Glomerular visceral epithelial cell (primary cell): ENCODE data around the gene ROPN1L.
"Not testable (repeated sequence)": the region's sequence is repeated elsewhere in the genome, so short reads cannot be mapped to it uniquely, and the experiment has no call there.

Experiments
- DNase-seq: peaks from one replicate; pipeline ENCODE4 v3.0.0-alpha.2; 2016; ENCODE audit errors: extremely low spot score

ROPN1L gene

DNA sequence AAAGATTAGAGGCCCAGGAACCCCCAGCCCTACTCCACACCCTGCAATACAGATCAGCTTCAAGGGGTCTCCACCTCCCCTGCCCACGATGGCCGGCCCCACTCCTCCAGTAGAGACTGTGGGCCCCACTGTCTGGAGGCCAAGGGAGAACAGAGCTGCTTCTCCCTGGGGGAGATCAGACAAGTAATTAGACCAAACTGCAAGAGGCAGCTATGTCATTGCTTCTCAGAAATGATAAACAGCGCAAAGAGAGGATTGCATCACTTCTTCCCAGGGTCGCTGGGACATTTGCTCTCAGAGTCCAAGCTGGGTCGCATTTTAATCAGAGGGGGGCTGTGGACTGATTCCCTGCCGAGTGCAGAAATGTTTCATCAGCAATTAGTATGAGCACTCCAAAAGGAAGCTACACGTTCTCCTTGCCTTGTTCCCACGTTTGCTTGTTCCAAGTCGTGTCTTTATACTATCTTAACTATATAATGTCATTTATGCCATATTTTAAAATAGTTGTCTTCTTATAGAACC, 59.9 kb downstream of the ROPN1L start:
- DNase-seq: no peak

DNA sequence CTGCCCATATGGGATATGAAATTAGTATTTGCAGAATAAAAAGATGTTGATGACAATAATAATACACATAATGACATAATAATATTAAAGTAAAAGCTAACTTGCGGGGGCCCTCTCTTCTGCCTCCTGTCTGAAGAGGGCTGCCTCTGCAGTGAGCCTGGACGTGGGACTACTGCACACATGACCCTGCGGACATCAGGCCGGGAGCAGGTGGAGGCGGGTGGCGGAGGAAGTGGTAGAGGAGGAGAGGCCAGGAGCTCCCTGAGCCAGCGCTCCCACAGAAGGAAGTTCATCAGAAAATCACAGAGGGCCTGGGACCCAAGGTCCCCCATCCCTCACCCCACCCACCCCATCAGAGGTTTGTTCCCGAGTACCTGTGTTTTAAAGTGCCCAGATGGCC, 60.5 kb downstream of the ROPN1L start:
- DNase-seq: no peak

DNA sequence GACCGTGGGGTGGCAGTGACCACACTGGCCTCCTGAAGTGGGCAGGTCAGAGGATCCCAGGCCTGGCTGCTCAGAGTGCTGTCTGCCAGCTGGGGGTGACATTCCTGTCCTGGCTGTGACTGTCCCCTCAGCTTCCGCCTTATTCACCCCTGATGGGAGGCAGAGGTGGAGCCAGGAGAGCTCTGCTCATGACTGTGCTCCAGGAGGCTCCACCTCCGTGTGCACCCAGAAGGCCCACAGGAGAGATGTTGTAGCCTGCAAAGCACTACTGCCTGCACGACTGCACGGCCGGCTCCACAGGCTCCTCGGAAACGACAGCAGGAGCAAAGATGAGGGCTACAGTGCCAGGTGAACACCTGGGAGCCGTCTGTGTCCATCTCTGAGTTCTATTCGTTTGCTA, 60.9 kb downstream of the ROPN1L start:
- no peak for DNase-seq

DNA sequence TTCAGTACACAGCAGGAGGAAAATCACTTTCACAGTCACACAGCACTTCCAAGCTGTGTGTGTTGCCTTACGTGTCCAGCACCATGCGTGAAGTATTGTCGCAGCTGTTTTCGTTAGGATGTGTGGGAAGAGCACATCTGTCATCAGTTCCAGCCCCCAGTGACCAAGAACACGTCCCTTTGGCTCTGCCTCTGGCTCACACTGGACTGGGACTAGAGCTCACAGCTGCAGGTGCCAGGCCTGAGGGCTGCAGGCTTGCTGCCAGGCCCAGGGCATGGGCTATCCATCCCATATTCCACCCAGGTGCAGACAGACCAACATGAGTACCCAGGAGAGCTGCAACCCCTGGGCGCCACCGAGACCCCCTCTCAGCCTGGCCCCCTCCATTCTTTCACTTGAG, 61.6 kb downstream of the ROPN1L start:
- no peak for DNase-seq

DNA sequence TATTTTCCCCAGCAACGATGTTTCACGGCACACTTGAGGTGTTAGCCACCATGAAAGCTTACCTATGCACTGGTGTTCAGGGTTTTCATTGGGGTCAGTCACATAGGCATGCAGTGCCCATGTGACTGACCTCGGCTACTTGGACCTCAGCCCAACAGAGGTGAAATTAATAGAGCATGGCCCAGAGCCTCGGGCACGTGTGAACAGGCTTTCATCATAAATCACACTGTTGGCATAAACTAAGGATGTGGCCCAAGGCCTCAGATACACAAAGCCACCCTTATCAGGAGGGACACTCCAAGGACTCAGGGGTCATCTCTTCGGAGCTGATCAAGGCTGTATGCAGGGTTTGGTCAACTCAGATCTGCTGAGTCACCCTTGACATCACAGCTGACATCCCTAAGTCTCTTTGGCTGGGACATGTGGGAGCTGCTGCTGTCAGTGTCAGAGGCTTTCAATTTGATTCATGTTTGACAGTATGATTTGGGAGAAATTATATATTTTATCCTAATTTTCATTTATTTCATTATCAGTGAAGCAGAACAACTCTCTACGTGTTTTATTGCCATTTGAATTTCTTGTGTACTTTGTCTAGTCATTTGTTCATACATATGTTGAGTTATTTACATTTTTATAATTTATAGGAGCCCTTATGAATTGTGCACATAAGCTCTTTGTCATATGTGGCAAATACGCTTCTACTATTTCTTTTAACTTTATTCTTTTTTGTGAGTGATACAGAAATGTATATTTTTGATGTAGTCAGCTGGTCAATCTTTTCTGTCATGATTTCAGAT, 62.5 kb downstream of the ROPN1L start:
- DNase-seq: peak; percentile 60

DNA sequence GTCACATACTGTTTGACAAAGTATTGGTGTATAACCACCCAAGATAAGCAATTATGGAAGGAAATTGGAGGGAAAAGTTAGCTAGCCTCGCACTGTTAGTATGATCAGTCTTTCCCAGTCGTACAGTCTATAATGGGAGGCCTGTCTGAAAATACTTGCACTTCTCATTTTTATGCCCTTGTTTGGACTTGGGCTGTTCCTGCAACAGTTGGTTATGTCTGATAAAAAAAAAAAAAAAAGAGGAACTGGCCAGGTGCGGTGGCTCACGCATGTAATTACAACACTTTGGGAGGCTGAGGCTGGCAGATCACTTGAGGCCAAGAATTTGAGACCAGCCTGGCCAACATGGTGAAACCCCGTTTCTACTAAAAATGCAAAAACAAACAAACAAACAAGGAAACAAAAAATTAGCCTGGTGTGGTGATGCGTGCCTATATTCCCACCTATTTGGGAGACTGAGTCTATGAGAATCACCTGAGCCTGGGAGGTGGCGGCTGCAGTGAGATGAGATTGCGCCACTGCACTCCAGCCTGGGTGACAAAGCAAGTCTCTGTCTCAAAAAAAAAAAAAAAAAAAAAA, 63.9 kb downstream of the ROPN1L start:
- DNase-seq: no peak

DNA sequence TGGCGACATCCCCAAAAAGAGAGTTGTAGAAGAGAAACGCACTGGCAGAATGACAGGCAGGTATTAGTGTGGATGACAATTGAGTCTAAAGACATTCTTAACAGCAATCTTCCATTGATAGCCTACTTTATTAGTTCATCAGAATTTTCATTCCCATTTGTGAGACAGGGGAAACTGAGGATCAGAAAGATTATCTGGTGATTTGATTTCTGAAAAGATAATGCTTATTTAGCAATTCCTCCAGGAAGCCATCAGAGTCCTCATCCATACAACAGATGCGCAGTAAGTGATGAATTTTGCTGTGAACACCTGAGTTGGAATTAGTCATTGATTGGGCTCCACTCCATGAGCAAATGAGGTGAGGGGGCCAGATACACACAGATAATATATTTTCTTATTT, 64.9 kb downstream of the ROPN1L start:
- DNase-seq: no peak

DNA sequence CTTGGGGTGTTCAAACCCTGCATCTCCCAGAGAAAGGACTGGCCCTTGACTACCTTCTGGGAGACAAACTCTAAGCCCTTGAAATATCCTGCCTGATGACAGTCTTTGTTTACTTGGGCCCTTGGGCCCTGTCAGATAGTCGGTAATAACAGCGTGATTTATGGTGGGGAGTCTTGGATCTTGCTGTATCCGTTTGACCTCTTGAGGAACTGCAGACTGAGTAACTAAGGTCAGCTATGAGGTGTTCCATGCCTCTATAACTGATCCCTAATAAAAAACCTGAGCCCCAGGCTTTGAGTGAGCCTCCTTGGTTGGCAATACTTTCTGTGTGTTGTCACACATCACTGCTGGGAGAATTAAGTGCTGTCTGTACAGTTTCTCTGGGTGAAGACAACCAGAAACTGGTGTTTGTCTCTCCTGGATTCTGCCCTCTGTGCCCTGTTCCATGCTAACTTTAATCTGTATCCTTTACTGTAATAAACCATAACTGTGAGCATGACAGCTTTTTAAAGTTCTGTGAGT, 66.0 kb downstream of the ROPN1L start:
- peak; percentile 41 for DNase-seq

DNA sequence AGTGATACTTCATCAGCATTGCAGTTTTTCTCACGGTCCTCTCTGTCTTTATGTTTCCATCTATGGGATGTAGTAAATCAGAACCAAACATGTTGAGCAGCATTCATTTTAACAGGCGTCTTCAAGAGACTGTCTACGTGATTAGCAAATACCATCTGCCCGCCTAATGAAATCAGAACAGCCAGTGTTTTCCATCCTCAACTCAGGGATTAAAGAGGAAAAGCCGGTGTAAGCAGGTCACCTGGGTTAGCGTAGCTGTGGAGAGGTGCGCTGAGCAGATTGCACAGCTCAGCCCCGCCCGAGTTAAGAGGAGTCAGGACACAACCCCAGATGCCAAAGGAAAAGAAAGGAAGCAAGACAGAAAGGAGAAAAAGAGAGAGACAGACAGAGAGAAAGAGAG, 67.9 kb downstream of the ROPN1L start:
- no peak for DNase-seq

DNA sequence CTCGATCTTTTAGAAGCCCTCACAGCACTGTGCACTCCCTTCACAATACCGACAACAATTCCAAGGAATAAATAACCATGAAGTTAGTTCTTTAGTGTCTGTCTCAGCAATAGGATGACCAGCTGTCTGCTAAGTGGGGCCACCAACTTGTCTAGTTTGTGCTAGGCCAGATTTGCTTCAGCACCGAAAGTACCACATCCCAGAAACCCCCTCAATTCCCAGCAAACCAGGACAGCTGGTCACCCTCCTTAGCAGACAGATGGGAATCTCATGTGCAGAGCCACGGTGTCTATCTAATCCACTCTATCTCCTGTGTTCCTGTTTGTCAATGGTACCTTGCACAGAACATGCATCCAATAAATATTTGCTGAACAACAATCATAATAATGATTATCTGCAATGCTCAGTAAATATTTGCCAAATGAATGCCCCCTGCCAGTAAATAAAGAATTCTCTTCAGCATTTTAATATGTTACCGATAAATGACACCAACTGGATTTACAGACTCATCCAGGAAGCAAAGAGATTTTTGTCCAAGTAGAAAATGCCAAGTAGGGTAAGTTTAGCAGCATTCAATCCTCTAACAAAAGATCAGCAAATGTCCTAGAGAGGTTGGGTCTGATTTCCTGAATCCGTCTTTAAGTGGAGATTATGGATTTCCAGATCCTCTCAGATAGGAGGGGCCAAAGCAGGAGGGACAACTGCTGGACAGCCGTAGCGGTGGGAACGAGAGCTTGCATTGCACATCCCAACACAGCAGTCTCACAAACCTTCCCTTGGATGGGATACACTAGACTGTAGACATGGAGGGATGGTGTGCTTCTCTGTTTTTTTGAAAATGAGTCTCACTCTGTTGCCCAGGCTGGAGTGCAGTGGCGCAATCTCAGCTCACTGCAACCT, 70.3 kb downstream of the ROPN1L start:
- DNase-seq: no peak

DNA sequence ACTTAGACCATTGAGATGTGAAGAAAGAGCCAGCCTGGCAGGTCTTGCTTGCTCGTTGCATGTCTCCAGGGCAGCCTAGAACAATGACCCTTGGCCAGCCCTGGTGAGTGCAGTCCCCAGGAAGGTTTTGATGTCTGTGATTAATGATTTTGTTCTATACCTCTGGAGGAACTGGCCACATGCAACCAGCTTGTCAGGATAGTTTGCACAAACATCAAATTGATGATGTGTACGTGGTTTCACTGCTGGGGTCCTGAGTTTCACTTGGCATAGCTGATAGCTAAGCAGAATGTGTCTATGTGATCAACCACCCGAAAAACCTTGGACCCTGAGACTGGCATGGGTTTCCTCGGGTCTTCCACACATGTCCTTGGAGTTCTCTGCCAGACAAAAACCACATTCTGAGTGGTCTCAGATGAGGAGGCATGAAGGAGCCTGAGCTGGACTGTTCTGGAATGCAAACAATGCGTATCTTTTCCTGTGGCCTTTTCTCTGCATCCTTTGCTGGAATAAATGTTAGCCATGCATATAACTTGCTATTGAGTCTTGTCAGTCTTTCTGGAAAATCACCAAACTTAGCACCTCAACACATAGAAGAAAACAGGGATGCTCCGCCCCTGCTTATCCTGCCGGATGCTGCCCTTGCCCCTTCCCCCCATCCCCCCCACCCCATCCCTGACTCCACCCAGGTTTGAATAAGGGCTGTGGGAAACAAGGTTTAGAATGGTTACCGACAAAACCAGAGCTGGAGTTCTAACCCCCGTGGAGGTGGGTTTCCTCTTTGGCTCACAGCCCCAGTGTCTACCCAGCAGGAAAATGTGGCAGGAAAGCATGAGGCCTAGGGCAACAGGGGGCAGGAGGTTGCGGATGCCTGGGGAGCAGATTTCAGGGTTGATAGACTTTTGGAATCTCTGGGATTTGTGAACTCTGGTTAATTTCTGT, 72.1 kb downstream of the ROPN1L start:
- DNase-seq: peak; percentile 99

DNA sequence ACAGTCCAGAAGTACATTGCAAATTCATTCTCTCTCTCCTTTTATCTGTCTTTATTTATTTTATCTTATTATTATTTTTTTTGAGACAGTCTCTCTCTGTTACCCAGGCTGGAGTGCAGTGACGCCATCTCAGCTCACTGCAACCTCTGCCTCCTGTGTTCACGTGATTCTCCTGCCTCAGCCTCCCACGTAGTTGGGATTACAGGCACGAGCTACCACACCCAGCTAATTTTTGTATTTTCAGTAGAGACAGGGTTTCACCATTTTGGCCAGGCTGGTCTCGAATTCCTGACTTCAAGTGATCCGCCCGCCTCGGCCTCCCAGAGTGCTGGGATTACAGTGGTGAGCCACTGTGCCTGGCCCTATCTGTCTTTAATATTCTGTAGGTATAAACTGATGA, 72.9 kb downstream of the ROPN1L start:
- DNase-seq: not testable (repeated sequence)
